RPMI8226 (cell line): ENCODE data around the gene CCDC191.

Experiments
- DNase-seq: peaks from one replicate; pipeline ENCODE4 v3.0.0-alpha.2; 2015

Gene CCDC191

GRCh38 chr3:114058646-114059045 is 2.3 kb upstream of the CCDC191 start:
- no peak for DNase-seq

GRCh38 chr3:114057011-114057347 is 653 bp upstream of the CCDC191 start:
- DNase-seq, result no peak

- DNase-seq, result no peak
Observed at GRCh38 chr3:114052216-114052615, 4.1 kb downstream of the CCDC191 start.

- no peak for DNase-seq
Observed at GRCh38 chr3:114043205-114043604, 13.1 kb downstream of the CCDC191 start.

- DNase-seq, result no peak
Observed at GRCh38 chr3:114035896-114036295, 20.4 kb downstream of the CCDC191 start.

- no peak for DNase-seq
Observed at GRCh38 chr3:114034787-114035545, 21.4 kb downstream of the CCDC191 start.

- no peak for DNase-seq
Observed at GRCh38 chr3:114034211-114034610, 22.1 kb downstream of the CCDC191 start.

GRCh38 chr3:114033721-114034120 is 22.6 kb downstream of the CCDC191 start:
- no peak for DNase-seq

- no peak for DNase-seq
Observed at GRCh38 chr3:114026331-114026730, 30.0 kb downstream of the CCDC191 start.

GRCh38 chr3:114025451-114025850 is 30.9 kb downstream of the CCDC191 start:
- DNase-seq, result no peak

- DNase-seq, result no peak
Observed at GRCh38 chr3:114022145-114022802, 34.1 kb downstream of the CCDC191 start.

GRCh38 chr3:114020907-114021306 is 35.4 kb downstream of the CCDC191 start:
- DNase-seq, result no peak

GRCh38 chr3:114019486-114019885 is 36.8 kb downstream of the CCDC191 start:
- no peak for DNase-seq

- no peak for DNase-seq
Observed at GRCh38 chr3:114014211-114014610, 42.1 kb downstream of the CCDC191 start.

GRCh38 chr3:114011059-114011797 is 45.1 kb downstream of the CCDC191 start:
- no peak for DNase-seq

- no peak for DNase-seq
Observed at GRCh38 chr3:114005481-114005880, 50.8 kb downstream of the CCDC191 start.

GRCh38 chr3:113985541-113985940 is 70.8 kb downstream of the CCDC191 start:
- DNase-seq, result no peak

GRCh38 chr3:113983544-113983943 is 72.8 kb downstream of the CCDC191 start:
- no peak for DNase-seq

- no peak for DNase-seq
Observed at GRCh38 chr3:113981803-113982202, 74.5 kb downstream of the CCDC191 start.

- no peak for DNase-seq
Observed at GRCh38 chr3:113979916-113980315, 76.4 kb downstream of the CCDC191 start.

GRCh38 chr3:113977822-113978221 is 78.5 kb downstream of the CCDC191 start:
- no peak for DNase-seq

GRCh38 chr3:113968986-113969385 is 87.3 kb downstream of the CCDC191 start:
- no peak for DNase-seq

- no peak for DNase-seq
Observed at GRCh38 chr3:113966172-113966571, 90.2 kb downstream of the CCDC191 start.

- DNase-seq, result no peak
Observed at GRCh38 chr3:113963879-113964278, 92.4 kb downstream of the CCDC191 start.
